Measurements from ENCODE around the gene AKAP6.

AKAP6 gene

GRCh38 chr14:32396885-32397284 lies 67.8 kb downstream of the AKAP6 start:
- no peaks in the 10 kb centered on the region for H3K27me3 ChIP-seq (ENCODE audit: low read depth, low read length)
- H3K9me3 ChIP-seq (ENCODE audit: control insufficient read depth in 1 of 2, low read length in 2 of 2): no peaks in the 10 kb centered on the region
- no peak overlapping the region for H3K27ac ChIP-seq (ENCODE audit: low read length)
- peaks cover 0 to 9% of the 10 kb centered on the region in 2 donors for H3K4me1 ChIP-seq (ENCODE audit: control insufficient read depth in 1 of 2, insufficient read depth in 2 of 2, low read length in 2 of 2)
- no peak overlapping the region for H3K4me3 ChIP-seq (ENCODE audit: low read depth in 1 of 2, low read length in 2 of 2)
- H3K36me3 ChIP-seq (ENCODE audit: control insufficient read depth in 1 of 2, insufficient read depth in 2 of 2, low read length in 2 of 2): no peaks in the 10 kb centered on the region

- H3K9me3 ChIP-seq (ENCODE audit: control insufficient read depth in 1 of 2, low read length in 2 of 2): no peaks in the 10 kb centered on the region
- H3K27me3 ChIP-seq (ENCODE audit: low read depth, low read length): no peaks in the 10 kb centered on the region
- H3K36me3 ChIP-seq (ENCODE audit: control insufficient read depth in 1 of 2, insufficient read depth in 2 of 2, low read length in 2 of 2): no peaks in the 10 kb centered on the region
- no peak overlapping the region for H3K4me3 ChIP-seq (ENCODE audit: low read depth in 1 of 2, low read length in 2 of 2)
- no peak overlapping the region for H3K27ac ChIP-seq (ENCODE audit: low read length)
- H3K4me1 ChIP-seq (ENCODE audit: control insufficient read depth in 1 of 2, insufficient read depth in 2 of 2, low read length in 2 of 2): peaks cover 0 to 9% of the 10 kb centered on the region in 2 donors
Observed at GRCh38 chr14:32397861-32398640, 69.0 kb downstream of the AKAP6 start.

GRCh38 chr14:32399920-32400319 lies 70.8 kb downstream of the AKAP6 start:
- no peak overlapping the region for H3K27ac ChIP-seq (ENCODE audit: low read length)
- H3K9me3 ChIP-seq (ENCODE audit: control insufficient read depth in 1 of 2, low read length in 2 of 2): no peaks in the 10 kb centered on the region
- peaks cover 0 to 9% of the 10 kb centered on the region in 2 donors for H3K4me1 ChIP-seq (ENCODE audit: control insufficient read depth in 1 of 2, insufficient read depth in 2 of 2, low read length in 2 of 2)
- no peaks in the 10 kb centered on the region for H3K36me3 ChIP-seq (ENCODE audit: control insufficient read depth in 1 of 2, insufficient read depth in 2 of 2, low read length in 2 of 2)
- no peaks in the 10 kb centered on the region for H3K27me3 ChIP-seq (ENCODE audit: low read depth, low read length)
- H3K4me3 ChIP-seq (ENCODE audit: low read depth in 1 of 2, low read length in 2 of 2): no peak overlapping the region

GRCh38 chr14:32400480-32400879 lies 71.4 kb downstream of the AKAP6 start:
- no peaks in the 10 kb centered on the region for H3K9me3 ChIP-seq (ENCODE audit: control insufficient read depth in 1 of 2, low read length in 2 of 2)
- H3K36me3 ChIP-seq (ENCODE audit: control insufficient read depth in 1 of 2, insufficient read depth in 2 of 2, low read length in 2 of 2): no peaks in the 10 kb centered on the region
- H3K27me3 ChIP-seq (ENCODE audit: low read depth, low read length): no peaks in the 10 kb centered on the region
- no peak overlapping the region for H3K27ac ChIP-seq (ENCODE audit: low read length)
- peaks cover 0 to 9% of the 10 kb centered on the region in 2 donors for H3K4me1 ChIP-seq (ENCODE audit: control insufficient read depth in 1 of 2, insufficient read depth in 2 of 2, low read length in 2 of 2)
- no peak overlapping the region for H3K4me3 ChIP-seq (ENCODE audit: low read depth in 1 of 2, low read length in 2 of 2)

GRCh38 chr14:32403021-32403420 lies 73.9 kb downstream of the AKAP6 start:
- Histone ChIP-seq H3K36me3 (ENCODE audit: control insufficient read depth in 1 of 2, insufficient read depth in 2 of 2, low read length in 2 of 2) (no peaks in the 10 kb centered on the region), H3K27ac (ENCODE audit: low read length) (no peak overlapping the region), H3K27me3 (ENCODE audit: low read depth, low read length) (no peaks in the 10 kb centered on the region), H3K4me3 (ENCODE audit: low read depth in 1 of 2, low read length in 2 of 2) (no peak overlapping the region), H3K4me1 (ENCODE audit: control insufficient read depth in 1 of 2, insufficient read depth in 2 of 2, low read length in 2 of 2) (peaks cover 0 to 10% of the 10 kb centered on the region in 2 donors), H3K9me3 (ENCODE audit: control insufficient read depth in 1 of 2, low read length in 2 of 2) (no peaks in the 10 kb centered on the region)

GRCh38 chr14:32403688-32404087 lies 74.6 kb downstream of the AKAP6 start:
- Histone ChIP-seq H3K4me3 (ENCODE audit: low read depth in 1 of 2, low read length in 2 of 2) (no peak overlapping the region), H3K9me3 (ENCODE audit: control insufficient read depth in 1 of 2, low read length in 2 of 2) (no peaks in the 10 kb centered on the region), H3K27ac (ENCODE audit: low read length) (no peak overlapping the region), H3K36me3 (ENCODE audit: control insufficient read depth in 1 of 2, insufficient read depth in 2 of 2, low read length in 2 of 2) (no peaks in the 10 kb centered on the region), H3K4me1 (ENCODE audit: control insufficient read depth in 1 of 2, insufficient read depth in 2 of 2, low read length in 2 of 2) (peaks cover 0 to 7% of the 10 kb centered on the region in 2 donors), H3K27me3 (ENCODE audit: low read depth, low read length) (no peaks in the 10 kb centered on the region)

- Histone ChIP-seq H3K4me3 (ENCODE audit: low read depth in 1 of 2, low read length in 2 of 2) (no peak overlapping the region), H3K27ac (ENCODE audit: low read length) (no peak overlapping the region), H3K36me3 (ENCODE audit: control insufficient read depth in 1 of 2, insufficient read depth in 2 of 2, low read length in 2 of 2) (no peaks in the 10 kb centered on the region), H3K9me3 (ENCODE audit: control insufficient read depth in 1 of 2, low read length in 2 of 2) (no peaks in the 10 kb centered on the region), H3K27me3 (ENCODE audit: low read depth, low read length) (no peaks in the 10 kb centered on the region), H3K4me1 (ENCODE audit: control insufficient read depth in 1 of 2, insufficient read depth in 2 of 2, low read length in 2 of 2) (peaks cover 0 to 7% of the 10 kb centered on the region in 2 donors)
Observed at GRCh38 chr14:32404784-32405573, 75.9 kb downstream of the AKAP6 start.

- Histone ChIP-seq H3K9me3 (ENCODE audit: control insufficient read depth in 1 of 2, low read length in 2 of 2) (no peaks in the 10 kb centered on the region), H3K4me1 (ENCODE audit: control insufficient read depth in 1 of 2, insufficient read depth in 2 of 2, low read length in 2 of 2) (peaks cover 0 to 7% of the 10 kb centered on the region in 2 donors), H3K36me3 (ENCODE audit: control insufficient read depth in 1 of 2, insufficient read depth in 2 of 2, low read length in 2 of 2) (no peaks in the 10 kb centered on the region), H3K27me3 (ENCODE audit: low read depth, low read length) (no peaks in the 10 kb centered on the region), H3K4me3 (ENCODE audit: low read depth in 1 of 2, low read length in 2 of 2) (no peak overlapping the region), H3K27ac (ENCODE audit: low read length) (no peak overlapping the region)
Observed at GRCh38 chr14:32405856-32406255, 76.8 kb downstream of the AKAP6 start.

- Histone ChIP-seq H3K36me3 (ENCODE audit: control insufficient read depth in 1 of 2, insufficient read depth in 2 of 2, low read length in 2 of 2) (no peaks in the 10 kb centered on the region), H3K27ac (ENCODE audit: low read length) (peak overlapping the region; percentile 10), H3K4me1 (ENCODE audit: control insufficient read depth in 1 of 2, insufficient read depth in 2 of 2, low read length in 2 of 2) (peaks cover 0 to 7% of the 10 kb centered on the region in 2 donors), H3K27me3 (ENCODE audit: low read depth, low read length) (no peaks in the 10 kb centered on the region), H3K9me3 (ENCODE audit: control insufficient read depth in 1 of 2, low read length in 2 of 2) (no peaks in the 10 kb centered on the region), H3K4me3 (ENCODE audit: low read depth in 1 of 2, low read length in 2 of 2) (no peak overlapping the region)
Observed at GRCh38 chr14:32407130-32407529, 78.0 kb downstream of the AKAP6 start.

- Histone ChIP-seq H3K27ac (ENCODE audit: low read length) (peak overlapping the region; percentile 10), H3K36me3 (ENCODE audit: control insufficient read depth in 1 of 2, insufficient read depth in 2 of 2, low read length in 2 of 2) (no peaks in the 10 kb centered on the region), H3K27me3 (ENCODE audit: low read depth, low read length) (no peaks in the 10 kb centered on the region), H3K9me3 (ENCODE audit: control insufficient read depth in 1 of 2, low read length in 2 of 2) (no peaks in the 10 kb centered on the region), H3K4me3 (ENCODE audit: low read depth in 1 of 2, low read length in 2 of 2) (no peak overlapping the region), H3K4me1 (ENCODE audit: control insufficient read depth in 1 of 2, insufficient read depth in 2 of 2, low read length in 2 of 2) (peaks cover 0 to 7% of the 10 kb centered on the region in 2 donors)
Observed at GRCh38 chr14:32408018-32408417, 78.9 kb downstream of the AKAP6 start.

GRCh38 chr14:32412103-32412502 lies 83.0 kb downstream of the AKAP6 start:
- H3K27ac ChIP-seq (ENCODE audit: low read length): no peak overlapping the region
- H3K36me3 ChIP-seq (ENCODE audit: control insufficient read depth in 1 of 2, insufficient read depth in 2 of 2, low read length in 2 of 2): no peaks in the 10 kb centered on the region
- no peak overlapping the region for H3K4me3 ChIP-seq (ENCODE audit: low read depth in 1 of 2, low read length in 2 of 2)
- H3K27me3 ChIP-seq (ENCODE audit: low read depth, low read length): no peaks in the 10 kb centered on the region
- H3K4me1 ChIP-seq (ENCODE audit: control insufficient read depth in 1 of 2, insufficient read depth in 2 of 2, low read length in 2 of 2): peaks cover 0 to 12% of the 10 kb centered on the region in 2 donors
- no peaks in the 10 kb centered on the region for H3K9me3 ChIP-seq (ENCODE audit: control insufficient read depth in 1 of 2, low read length in 2 of 2)
